HCT116 (cell line): ENCODE results near the gene SPON1. TPM values are rescaled to one million over a fixed set of nuclear protein-coding genes. Genes with fewer than 3 reads are reported as not detected.

Experiments used
- ATAC-seq: fragments of 200-7000 bp; cut with Tn5 transposase; 2 replicates; pipeline ENCODE4 v1.9.1; 2020; ENCODE audit warnings: mild to moderate bottlenecking, moderate library complexity
- BruUV-seq: library from RNA; stranded (reverse); fragments of 400-500 nt; replicated peaks from 2 replicates; lab custom pipeline; 2021; lab: Mats Ljungman, UMichigan
- CTCF ChIA-PET: fragments of 300-600 bp; sonication (Branson Sonifier 250); formaldehyde crosslinking; loops from one replicate; lab custom pipeline; 2021; ENCODE audit warnings: antibody characterized with exemption; lab: Charles Lee
- POLR2A ChIA-PET: fragments of 300-600, 350-600 bp; sonication (Branson Sonifier 250); formaldehyde crosslinking; loops from one replicate; lab custom pipeline; 2021; ENCODE audit warnings: antibody characterized with exemption; lab: Charles Lee
- RAD21 ChIA-PET, 2 experiments: fragments of 300-600 bp; sonication (Branson Sonifier 250); formaldehyde crosslinking; loops; one replicate each; lab custom pipeline; 2023; ENCODE audit warnings: low total read pairs in 2 of 2; ENCODE audit not compliant: uncharacterized antibody in 2 of 2, unreplicated experiment in 2 of 2, low non-redundant PET in 1 of 2; lab: Charles Lee
- DNase-seq: peaks from one replicate; pipeline ENCODE4 v3.0.0-alpha.2; 2010; ENCODE audit warnings: low read depth, low spot score
- H2AFZ ChIP-seq: fragments of 200-600 bp; shearing (Covaris generic), sonication (generic); 2 replicates; pipeline ENCODE4 v1.6.1; 2017; ENCODE audit warnings: low read depth, mixed run types, mixed read lengths, antibody characterized with exemption, low read length; ENCODE audit not compliant: poor library complexity, severe bottlenecking
- H3K27ac ChIP-seq: 2 replicates; pipeline ENCODE4 v1.5.1; 2012; ENCODE audit warnings: low read depth, low read length
- H3K27me3 ChIP-seq: fragments of 200-600 bp; sonication (generic); 2 replicates; pipeline ENCODE4 v1.6.1; 2016; ENCODE audit warnings: mixed run types, low read length, mixed read lengths; ENCODE audit not compliant: insufficient read depth
- H3K36me3 ChIP-seq, 2 experiments: fragments of 200-500 bp in 1 of 2; fragments of 200-600 bp in 1 of 2; sonication (Bioruptor generic) in 1 of 2; sonication (generic) in 1 of 2; 2 replicates each; pipeline versions ENCODE4 v1.5.1 to v1.6.1; 2014 to 2016; ENCODE audit warnings: low read length in 2 of 2, inconsistent platforms in 1 of 2, mixed read lengths in 1 of 2, mixed run types in 1 of 2; ENCODE audit not compliant: insufficient read depth in 2 of 2, control insufficient read depth in 1 of 2
- H3K4me1 ChIP-seq, 2 experiments: fragments of 200-600 bp in 1 of 2; sonication (generic) in 1 of 2; 2 replicates each; pipeline versions ENCODE4 v1.5.1 to v1.6.1; 2012 to 2017; ENCODE audit warnings: low read length in 2 of 2, inconsistent platforms in 1 of 2, mild to moderate bottlenecking in 1 of 2, mixed read lengths in 1 of 2, mixed run types in 1 of 2, moderate library complexity in 1 of 2; ENCODE audit not compliant: insufficient read depth in 2 of 2, control insufficient read depth in 1 of 2
- H3K4me2 ChIP-seq: fragments of 200-600 bp; sonication (generic); 2 replicates; pipeline ENCODE4 v1.6.1; 2017; ENCODE audit warnings: mixed run types, low read length, mixed read lengths
- H3K4me3 ChIP-seq, 2 experiments: fragments of 200-600 bp in 1 of 2; sonication (generic) in 1 of 2; replicated peaks in 1 of 2; 2 replicates each; pipeline ENCODE4 v1.5.1; 2011 to 2016; ENCODE audit warnings: low read length in 2 of 2, control low read depth in 1 of 2, low read depth in 1 of 2, mild to moderate bottlenecking in 1 of 2, mixed read lengths in 1 of 2, mixed run types in 1 of 2
- H3K79me2 ChIP-seq: fragments of 200-600 bp; sonication (generic); 2 replicates; pipeline ENCODE4 v1.6.1; 2017; ENCODE audit warnings: mild to moderate bottlenecking, mixed run types, low read length, moderate library complexity, mixed read lengths; ENCODE audit not compliant: insufficient read depth
- H3K9ac ChIP-seq: fragments of 200-600 bp; sonication (generic); 2 replicates; pipeline ENCODE4 v1.6.1; 2016; ENCODE audit warnings: low read length, mixed read lengths
- H3K9me2 ChIP-seq: fragments of 200-600 bp; sonication (generic), shearing (Covaris generic); 2 replicates; pipeline ENCODE4 v1.6.1; 2017; ENCODE audit warnings: mixed run types, mild to moderate bottlenecking, moderate library complexity; ENCODE audit not compliant: insufficient read depth
- H3K9me3 ChIP-seq, 2 experiments: fragments of 200-500 bp in 1 of 2; fragments of 200-600 bp in 1 of 2; sonication (Bioruptor generic) in 1 of 2; sonication (generic) in 1 of 2; 2 replicates each; pipeline ENCODE4 v1.6.1; 2014 to 2017; ENCODE audit warnings: low read length in 2 of 2, mixed read lengths in 2 of 2, inconsistent platforms in 1 of 2, low read depth in 1 of 2, mild to moderate bottlenecking in 1 of 2, mixed run types in 1 of 2, moderate library complexity in 1 of 2; ENCODE audit not compliant: control insufficient read depth in 1 of 2, insufficient read depth in 1 of 2
- H4K20me1 ChIP-seq: fragments of 200-600 bp; sonication (generic), shearing (Covaris generic); 2 replicates; pipeline ENCODE4 v1.6.1; 2017; ENCODE audit warnings: mixed run types, mild to moderate bottlenecking, moderate library complexity; ENCODE audit not compliant: insufficient read depth
- ELF1 ChIP-seq: IDR thresholded peaks from 2 replicates; pipeline ENCODE4 v1.6.1; 2012; ENCODE audit warnings: low read depth, borderline replicate concordance
- JUND ChIP-seq: IDR thresholded peaks from 2 replicates; pipeline ENCODE4 v1.6.1; 2012
- MAX ChIP-seq: IDR thresholded peaks from 2 replicates; pipeline ENCODE4 v1.6.1; 2012
- POLR2A ChIP-seq: IDR thresholded peaks from 2 replicates; pipeline ENCODE4 v1.7.0; 2011; ENCODE audit warnings: borderline replicate concordance; ENCODE audit not compliant: insufficient read depth, insufficient read length; ENCODE audit errors: extremely low read depth
- RAD21 ChIP-seq: IDR thresholded peaks from 2 replicates; pipeline ENCODE4 v1.6.1; 2012; ENCODE audit warnings: low read depth, mild to moderate bottlenecking
- SP1 ChIP-seq: IDR thresholded peaks from 2 replicates; pipeline ENCODE4 v1.6.1; 2012; ENCODE audit warnings: low read depth
- SRF ChIP-seq: IDR thresholded peaks from 2 replicates; pipeline ENCODE4 v1.6.1; 2012; ENCODE audit warnings: low read depth
- intact Hi-C: fragments of 100-400 bp; cut with micrococcal nuclease; formaldehyde crosslinking; loops from 2 replicates; pipeline ENCODE4 v1.10.0; 2022
- total RNA-seq: library from RNA; stranded (reverse); gene quantifications from one replicate; pipeline ENCODE4 v1.2.1, GENCODE V29; 2021; ENCODE audit not compliant: unreplicated experiment
- TF ChIP-seq, protein P1 (sequence below): IDR thresholded peaks from 2 replicates; pipeline ENCODE4 v1.6.1; 2012
- TF ChIP-seq, protein P2 (sequence below): IDR thresholded peaks from 2 replicates; pipeline ENCODE4 v1.6.1; 2012; ENCODE audit warnings: low read depth
- TF ChIP-seq, protein P3 (sequence below): IDR thresholded peaks from 2 replicates; pipeline ENCODE4 v1.6.1; 2011; ENCODE audit warnings: mild to moderate bottlenecking, low read length, moderate library complexity; ENCODE audit not compliant: insufficient replicate concordance; ENCODE audit errors: extremely low read depth

Gene SPON1
- total RNA-seq, 1 experiment from 2014 or later = 0.17 TPM

GRCh38 chr11:14309425-14310192 lies 347.1 kb downstream of the SPON1 start:
- no peak for ATAC-seq
- Histone ChIP-seq H3K4me1 (peaks cover 0 to 5% of the 10 kb centered on the region in 2 experiments; a peak in 1 of 4 replicates), H3K79me2 (peaks cover 80% of the 10 kb centered on the region), H3K27ac (no peak overlapping the region), H3K4me2 (no peak overlapping the region), H3K9me3 (no peaks in the 10 kb centered on the region), H3K9me2 (no peaks in the 10 kb centered on the region), H3K9ac (no peak overlapping the region), H3K36me3 (no peaks in the 10 kb centered on the region), H3K27me3 (no peaks in the 10 kb centered on the region), H4K20me1 (peaks cover 11% of the 10 kb centered on the region; the same call in 1 of the 2 replicates), H3K4me3 (no peak overlapping the region), H2AFZ (no peak overlapping the region)
- TF ChIP-seq RAD21 (no peak), SP1 (no peak), MAX (no peak), JUND (no peak), POLR2A (no peak), ELF1 (no peak), SRF (no peak)
- TF ChIP-seq, protein P1, sequence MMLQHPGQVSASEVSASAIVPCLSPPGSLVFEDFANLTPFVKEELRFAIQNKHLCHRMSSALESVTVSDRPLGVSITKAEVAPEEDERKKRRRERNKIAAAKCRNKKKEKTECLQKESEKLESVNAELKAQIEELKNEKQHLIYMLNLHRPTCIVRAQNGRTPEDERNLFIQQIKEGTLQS = no peak
- TF ChIP-seq, protein P2, sequence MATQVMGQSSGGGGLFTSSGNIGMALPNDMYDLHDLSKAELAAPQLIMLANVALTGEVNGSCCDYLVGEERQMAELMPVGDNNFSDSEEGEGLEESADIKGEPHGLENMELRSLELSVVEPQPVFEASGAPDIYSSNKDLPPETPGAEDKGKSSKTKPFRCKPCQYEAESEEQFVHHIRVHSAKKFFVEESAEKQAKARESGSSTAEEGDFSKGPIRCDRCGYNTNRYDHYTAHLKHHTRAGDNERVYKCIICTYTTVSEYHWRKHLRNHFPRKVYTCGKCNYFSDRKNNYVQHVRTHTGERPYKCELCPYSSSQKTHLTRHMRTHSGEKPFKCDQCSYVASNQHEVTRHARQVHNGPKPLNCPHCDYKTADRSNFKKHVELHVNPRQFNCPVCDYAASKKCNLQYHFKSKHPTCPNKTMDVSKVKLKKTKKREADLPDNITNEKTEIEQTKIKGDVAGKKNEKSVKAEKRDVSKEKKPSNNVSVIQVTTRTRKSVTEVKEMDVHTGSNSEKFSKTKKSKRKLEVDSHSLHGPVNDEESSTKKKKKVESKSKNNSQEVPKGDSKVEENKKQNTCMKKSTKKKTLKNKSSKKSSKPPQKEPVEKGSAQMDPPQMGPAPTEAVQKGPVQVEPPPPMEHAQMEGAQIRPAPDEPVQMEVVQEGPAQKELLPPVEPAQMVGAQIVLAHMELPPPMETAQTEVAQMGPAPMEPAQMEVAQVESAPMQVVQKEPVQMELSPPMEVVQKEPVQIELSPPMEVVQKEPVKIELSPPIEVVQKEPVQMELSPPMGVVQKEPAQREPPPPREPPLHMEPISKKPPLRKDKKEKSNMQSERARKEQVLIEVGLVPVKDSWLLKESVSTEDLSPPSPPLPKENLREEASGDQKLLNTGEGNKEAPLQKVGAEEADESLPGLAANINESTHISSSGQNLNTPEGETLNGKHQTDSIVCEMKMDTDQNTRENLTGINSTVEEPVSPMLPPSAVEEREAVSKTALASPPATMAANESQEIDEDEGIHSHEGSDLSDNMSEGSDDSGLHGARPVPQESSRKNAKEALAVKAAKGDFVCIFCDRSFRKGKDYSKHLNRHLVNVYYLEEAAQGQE = no peak
- TF ChIP-seq, protein P3, sequence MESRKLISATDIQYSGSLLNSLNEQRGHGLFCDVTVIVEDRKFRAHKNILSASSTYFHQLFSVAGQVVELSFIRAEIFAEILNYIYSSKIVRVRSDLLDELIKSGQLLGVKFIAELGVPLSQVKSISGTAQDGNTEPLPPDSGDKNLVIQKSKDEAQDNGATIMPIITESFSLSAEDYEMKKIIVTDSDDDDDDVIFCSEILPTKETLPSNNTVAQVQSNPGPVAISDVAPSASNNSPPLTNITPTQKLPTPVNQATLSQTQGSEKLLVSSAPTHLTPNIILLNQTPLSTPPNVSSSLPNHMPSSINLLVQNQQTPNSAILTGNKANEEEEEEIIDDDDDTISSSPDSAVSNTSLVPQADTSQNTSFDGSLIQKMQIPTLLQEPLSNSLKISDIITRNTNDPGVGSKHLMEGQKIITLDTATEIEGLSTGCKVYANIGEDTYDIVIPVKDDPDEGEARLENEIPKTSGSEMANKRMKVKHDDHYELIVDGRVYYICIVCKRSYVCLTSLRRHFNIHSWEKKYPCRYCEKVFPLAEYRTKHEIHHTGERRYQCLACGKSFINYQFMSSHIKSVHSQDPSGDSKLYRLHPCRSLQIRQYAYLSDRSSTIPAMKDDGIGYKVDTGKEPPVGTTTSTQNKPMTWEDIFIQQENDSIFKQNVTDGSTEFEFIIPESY = no peak
- ChIA-PET CTCF (interaction anchor here (0.8 to 2.1 kb wide), 3 partner anchors 9 to 109 kb away, joined by 3 to 7 read pairs (median 4); no protein-coding TSS in a partner anchor), RAD21 (no interaction called here), POLR2A (no interaction called here)
- DNase-seq = no peak
- BruUV-seq = no TSS peak
- intact Hi-C loops = no loop called here
